Peyer's patch (tissue), 4 donors: ENCODE data around the gene CYBA.

Experiments used
- CTCF ChIP-seq, 6 experiments: fragments of 450-650 bp in 4 of 6; fragments of 200-600 bp in 2 of 6; sonication (generic) in 1 of 6; IDR thresholded peaks; one replicate each; pipeline ENCODE4 v1.5.1; 2017 to 2019; ENCODE audit warnings: antibody characterized with exemption in 6 of 6, mild to moderate bottlenecking in 3 of 6, moderate library complexity in 1 of 6
- POLR2A ChIP-seq, 2 donors: fragments of 450-650 bp; IDR thresholded peaks; one replicate each; pipeline ENCODE4 v1.5.1; 2017; ENCODE audit warnings: antibody characterized with exemption in 2 of 2, mild to moderate bottlenecking in 2 of 2, moderate library complexity in 2 of 2

- no peak for TF ChIP-seq POLR2A (IDR thresholded peaks at IDR 0.05)
- no peak for TF ChIP-seq CTCF (IDR thresholded peaks at IDR 0.05)
Measured at GRCh38 chr16:88629835-88630234, 21.0 kb downstream of the CYBA start.
